Measurements from ENCODE around the gene EEF1AKMT3. TPM values are rescaled to one million over a fixed set of nuclear protein-coding genes. Genes with fewer than 3 reads are reported as not detected.

EEF1AKMT3 gene
- total and polyA plus RNA-seq, 9 of the 15 experiments (the other 6 are each of a cell fraction or from before 2014, with no cell fraction given): 4.1 to 17.2 (median 7.9) TPM

- TF ChIP-seq, protein P1, sequence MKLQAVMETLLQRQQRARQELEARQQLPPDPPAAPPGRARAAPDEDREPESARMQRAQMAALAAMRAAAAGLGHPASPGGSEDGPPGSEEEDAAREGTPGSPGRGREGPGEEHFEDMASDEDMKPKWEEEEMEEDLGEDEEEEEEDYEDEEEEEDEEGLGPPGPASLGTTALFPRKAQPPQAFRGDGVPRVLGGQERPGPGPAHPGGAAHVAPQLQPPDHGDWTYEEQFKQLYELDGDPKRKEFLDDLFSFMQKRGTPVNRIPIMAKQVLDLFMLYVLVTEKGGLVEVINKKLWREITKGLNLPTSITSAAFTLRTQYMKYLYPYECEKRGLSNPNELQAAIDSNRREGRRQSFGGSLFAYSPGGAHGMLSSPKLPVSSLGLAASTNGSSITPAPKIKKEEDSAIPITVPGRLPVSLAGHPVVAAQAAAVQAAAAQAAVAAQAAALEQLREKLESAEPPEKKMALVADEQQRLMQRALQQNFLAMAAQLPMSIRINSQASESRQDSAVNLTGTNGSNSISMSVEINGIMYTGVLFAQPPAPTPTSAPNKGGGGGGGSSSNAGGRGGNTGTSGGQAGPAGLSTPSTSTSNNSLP (IDR thresholded peaks at IDR 0.05; ENCODE audit: borderline replicate concordance, low read depth, low read length): no peak
- TF ChIP-seq ATF2 (CRISPR knock-in tag; IDR thresholded peaks at IDR 0.05): no peak
- TF ChIP-seq SREBF1 (IDR thresholded peaks at IDR 0.05; ENCODE audit: borderline replicate concordance, low read depth, low read length): no peak
- TF ChIP-seq ZBTB11 (CRISPR knock-in tag; IDR thresholded peaks at IDR 0.05): no peak
- no peak for TF ChIP-seq NRF1 (conservative IDR thresholded peaks at IDR 0.05 in 1 of 2, IDR thresholded peaks at IDR 0.05 in 1 of 2)
- no peak for TF ChIP-seq POLR3A (IDR thresholded peaks at IDR 0.05; ENCODE audit: borderline replicate concordance, extremely low read depth, insufficient read depth, insufficient read length)
- TF ChIP-seq KLF1 (tag; IDR thresholded peaks at IDR 0.05): no peak
- TF ChIP-seq JUN (IDR thresholded peaks at IDR 0.05; ENCODE audit: borderline replicate concordance, low read depth, low read length): no peak
- no peak for TF ChIP-seq JUN (CRISPR knock-in tag; IDR thresholded peaks at IDR 0.05; ENCODE audit: borderline replicate concordance)
- no peak for TF ChIP-seq TEAD4 (IDR thresholded peaks at IDR 0.05; ENCODE audit: low read length)
- no peak for TF ChIP-seq TEAD4 (CRISPR knock-in tag; IDR thresholded peaks at IDR 0.05; ENCODE audit: borderline replicate concordance)
- TF ChIP-seq ZNF146 (CRISPR knock-in tag; IDR thresholded peaks at IDR 0.05; ENCODE audit: unreplicated experiment): no peak
- no peak for TF ChIP-seq CBFA2T3 (IDR thresholded peaks at IDR 0.05)
- no peak for TF ChIP-seq NCOA1 (IDR thresholded peaks at IDR 0.05; ENCODE audit: low read depth)
- TF ChIP-seq, protein P2, sequence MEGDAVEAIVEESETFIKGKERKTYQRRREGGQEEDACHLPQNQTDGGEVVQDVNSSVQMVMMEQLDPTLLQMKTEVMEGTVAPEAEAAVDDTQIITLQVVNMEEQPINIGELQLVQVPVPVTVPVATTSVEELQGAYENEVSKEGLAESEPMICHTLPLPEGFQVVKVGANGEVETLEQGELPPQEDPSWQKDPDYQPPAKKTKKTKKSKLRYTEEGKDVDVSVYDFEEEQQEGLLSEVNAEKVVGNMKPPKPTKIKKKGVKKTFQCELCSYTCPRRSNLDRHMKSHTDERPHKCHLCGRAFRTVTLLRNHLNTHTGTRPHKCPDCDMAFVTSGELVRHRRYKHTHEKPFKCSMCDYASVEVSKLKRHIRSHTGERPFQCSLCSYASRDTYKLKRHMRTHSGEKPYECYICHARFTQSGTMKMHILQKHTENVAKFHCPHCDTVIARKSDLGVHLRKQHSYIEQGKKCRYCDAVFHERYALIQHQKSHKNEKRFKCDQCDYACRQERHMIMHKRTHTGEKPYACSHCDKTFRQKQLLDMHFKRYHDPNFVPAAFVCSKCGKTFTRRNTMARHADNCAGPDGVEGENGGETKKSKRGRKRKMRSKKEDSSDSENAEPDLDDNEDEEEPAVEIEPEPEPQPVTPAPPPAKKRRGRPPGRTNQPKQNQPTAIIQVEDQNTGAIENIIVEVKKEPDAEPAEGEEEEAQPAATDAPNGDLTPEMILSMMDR (IDR thresholded peaks at IDR 0.05 in 2 of 3, conservative IDR thresholded peaks at IDR 0.05 in 1 of 3; ENCODE audit: insufficient read depth in 2 of 3, low read depth in 1 of 3, low read length in 3 of 3): no peak
- TF ChIP-seq U2AF2 (optimal IDR thresholded peaks at IDR 0.05; ENCODE audit: low read depth, low read length): no peak
Observed at GRCh38 chr12:57772429-57773322, at the start of gene EEF1AKMT3 (continued).

Data from K562 (cell line).